NCI-H146 treated with DMSO at 0.1 percent for 48 hours (cell line): ENCODE data around the gene CYSRT1.
A peak's percentile ranks its signal among the peaks of the same experiment; 100 is the strongest.

Experiments used
- DNase-seq: peaks from one replicate; lab custom pipeline; 2025; ENCODE audit not compliant: unreplicated experiment; lab: John Stamatoyannopoulos, UW

The CYSRT1 gene

GRCh38 chr9:137205126-137206069 is 19.6 kb upstream of the CYSRT1 start, which contains the start of the genes NDOR1 and TMEM203:
TSS of gene NDOR1 (plus strand) at chr9:137205700. CDS start at chr9:137205778, 78 bp downstream.
TSS of gene TMEM203 (minus strand) at chr9:137205648. CDS start at chr9:137205414, 234 bp downstream.
- peak; percentile 37 for DNase-seq

- DNase-seq: no peak
These were observed 18.4 kb upstream of the CYSRT1 start for GRCh38 chr9:137206602-137207001.

GRCh38 chr9:137211532-137211931 is 13.4 kb upstream of the CYSRT1 start:
- DNase-seq: no peak

- DNase-seq: no peak
These were observed 12.5 kb upstream of the CYSRT1 start for GRCh38 chr9:137212520-137212919.

GRCh38 chr9:137213160-137214060 is 11.6 kb upstream of the CYSRT1 start:
- DNase-seq: no peak

GRCh38 chr9:137214620-137215019 is 10.4 kb upstream of the CYSRT1 start:
- DNase-seq: no peak

GRCh38 chr9:137215196-137215986 is 9.6 kb upstream of the CYSRT1 start:
- no peak for DNase-seq

- DNase-seq: no peak
These were observed 8.6 kb upstream of the CYSRT1 start for GRCh38 chr9:137216188-137216965.

GRCh38 chr9:137217276-137218211 is 7.4 kb upstream of the CYSRT1 start:
- DNase-seq: no peak

GRCh38 chr9:137218212-137218753 is 6.7 kb upstream of the CYSRT1 start:
- DNase-seq: no peak

- no peak for DNase-seq
These were observed 6.2 kb upstream of the CYSRT1 start for GRCh38 chr9:137218754-137219271.

GRCh38 chr9:137219757-137220316 is 5.1 kb upstream of the CYSRT1 start:
- no peak for DNase-seq

- DNase-seq: no peak
These were observed 4.5 kb upstream of the CYSRT1 start for GRCh38 chr9:137220317-137221094.

- DNase-seq: no peak
These were observed 3.9 kb upstream of the CYSRT1 start for GRCh38 chr9:137221095-137221505.

- no peak for DNase-seq
These were observed 3.4 kb upstream of the CYSRT1 start for GRCh38 chr9:137221506-137222111.

- no peak for DNase-seq
These were observed 2.5 kb upstream of the CYSRT1 start, which contains the start of gene RNF208 for GRCh38 chr9:137222190-137223077. TSS of gene RNF208 (minus strand) at chr9:137222240. CDS start at chr9:137221212, 1,028 bp downstream.
